Non-pigmented ciliary epithelial cell (primary cell): Measurements from ENCODE around the gene SHOC2.
"Not testable (repeated sequence)": the region's sequence is repeated elsewhere in the genome, so short reads cannot be mapped to it uniquely, and the experiment has no call there.

Source experiments
- DNase-seq: peaks from one replicate; pipeline ENCODE4 v3.0.0-alpha.2; 2010; ENCODE audit warnings: low read depth

SHOC2 gene

DNA sequence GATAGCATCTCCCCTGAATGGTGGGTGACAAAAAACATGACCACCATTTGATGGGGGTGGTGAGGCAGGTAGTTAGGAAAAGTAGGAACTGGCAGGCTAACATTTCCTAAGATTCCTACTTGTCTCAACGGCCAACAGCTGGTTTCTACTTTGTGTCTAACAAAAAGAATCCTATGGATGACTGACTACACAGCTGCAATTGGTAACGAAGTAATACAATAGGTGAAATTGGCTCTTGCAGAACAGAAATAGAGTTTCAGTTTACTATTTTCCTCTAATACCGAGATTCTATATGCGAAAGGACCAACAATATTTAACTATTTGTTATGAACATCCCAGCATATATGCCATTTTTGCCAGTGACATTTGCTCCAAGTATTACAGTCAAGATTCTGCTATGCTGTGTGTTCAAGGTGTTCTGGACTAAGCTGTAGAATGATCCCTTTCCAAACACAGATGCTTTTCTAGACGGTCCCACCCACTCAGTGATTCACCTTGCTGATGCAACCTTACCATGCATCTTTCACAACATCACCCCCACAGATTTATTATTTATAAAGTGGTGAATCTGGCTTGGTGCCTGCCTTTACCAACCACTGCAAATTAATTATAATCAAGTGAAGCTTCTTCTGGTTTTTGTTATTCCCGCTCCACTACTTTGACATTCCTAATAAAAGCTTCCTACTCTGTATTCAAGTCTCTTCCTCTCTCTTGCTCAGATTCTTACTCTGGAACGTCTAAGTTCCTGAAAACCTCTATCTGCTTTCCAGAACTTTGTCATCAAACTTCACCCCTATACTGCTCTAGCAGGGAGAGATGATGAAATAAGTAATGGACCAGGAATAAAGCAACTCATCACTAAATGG lies 17.2 kb upstream of the SHOC2 start:
- no peak for DNase-seq

GRCh38 chr10:110903280-110904278 lies 15.8 kb upstream of the SHOC2 start:
- no peak for DNase-seq

- DNase-seq, result no peak
These were observed 9.3 kb upstream of the SHOC2 start for GRCh38 chr10:110910138-110910537.

- no peak for DNase-seq
These were observed 7.0 kb upstream of the SHOC2 start for GRCh38 chr10:110912374-110912773.

- DNase-seq, result no peak
These were observed 5.0 kb upstream of the SHOC2 start for GRCh38 chr10:110914431-110914830.

DNA sequence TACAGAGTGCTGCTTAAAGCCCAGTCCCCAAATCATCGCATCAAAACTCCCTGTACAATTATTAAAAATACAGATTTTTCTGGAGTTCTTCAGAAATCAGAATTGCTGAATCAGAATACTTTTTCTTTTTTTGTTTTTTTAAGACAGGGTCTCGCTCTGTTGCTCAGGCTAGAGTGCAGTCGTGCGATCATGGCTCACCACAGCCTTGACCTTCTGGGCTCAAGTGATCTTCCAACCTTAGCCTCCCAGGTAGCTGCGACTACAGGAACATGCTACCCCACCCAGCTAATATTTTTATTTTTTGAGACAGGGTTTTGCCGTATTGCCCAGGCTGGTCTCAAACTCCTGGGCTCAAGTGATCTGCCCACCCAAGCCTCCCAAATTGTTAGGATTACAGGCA lies 4.4 kb upstream of the SHOC2 start:
- no peak for DNase-seq

GRCh38 chr10:110915600-110915999 lies 3.8 kb upstream of the SHOC2 start:
- not testable (repeated sequence) for DNase-seq

GRCh38 chr10:110916554-110917346 lies 2.7 kb upstream of the SHOC2 start:
- DNase-seq, result no peak

GRCh38 chr10:110918269-110918642 lies 1.1 kb upstream of the SHOC2 start:
- DNase-seq, result peak; percentile 86

- DNase-seq, result peak; percentile 99
These were observed 608 bp upstream of the SHOC2 start, which contains the start of gene BBIP1 for GRCh38 chr10:110918643-110919348. Gene BBIP1, minus strand, starts transcription at chr10:110919180. Its CDS starts 1,023 bp downstream, at chr10:110918157.

GRCh38 chr10:110919971-110920881 lies 822 bp downstream of the SHOC2 start:
- DNase-seq, result no peak

GRCh38 chr10:110923856-110924493 lies 4.6 kb downstream of the SHOC2 start:
- DNase-seq, result no peak

GRCh38 chr10:110927461-110927860 lies 8.1 kb downstream of the SHOC2 start:
- DNase-seq, result no peak

GRCh38 chr10:110931769-110932381 lies 12.5 kb downstream of the SHOC2 start:
- DNase-seq, result no peak

- no peak for DNase-seq
These were observed 13.2 kb downstream of the SHOC2 start for GRCh38 chr10:110932505-110933180.

GRCh38 chr10:110936757-110937156 lies 17.4 kb downstream of the SHOC2 start:
- no peak for DNase-seq

- DNase-seq, result no peak
These were observed 20.0 kb downstream of the SHOC2 start for GRCh38 chr10:110939419-110939818.

- DNase-seq, result no peak
These were observed 25.5 kb downstream of the SHOC2 start for GRCh38 chr10:110944792-110945396.
